ENCODE results near the gene ACOD1.

DNA sequence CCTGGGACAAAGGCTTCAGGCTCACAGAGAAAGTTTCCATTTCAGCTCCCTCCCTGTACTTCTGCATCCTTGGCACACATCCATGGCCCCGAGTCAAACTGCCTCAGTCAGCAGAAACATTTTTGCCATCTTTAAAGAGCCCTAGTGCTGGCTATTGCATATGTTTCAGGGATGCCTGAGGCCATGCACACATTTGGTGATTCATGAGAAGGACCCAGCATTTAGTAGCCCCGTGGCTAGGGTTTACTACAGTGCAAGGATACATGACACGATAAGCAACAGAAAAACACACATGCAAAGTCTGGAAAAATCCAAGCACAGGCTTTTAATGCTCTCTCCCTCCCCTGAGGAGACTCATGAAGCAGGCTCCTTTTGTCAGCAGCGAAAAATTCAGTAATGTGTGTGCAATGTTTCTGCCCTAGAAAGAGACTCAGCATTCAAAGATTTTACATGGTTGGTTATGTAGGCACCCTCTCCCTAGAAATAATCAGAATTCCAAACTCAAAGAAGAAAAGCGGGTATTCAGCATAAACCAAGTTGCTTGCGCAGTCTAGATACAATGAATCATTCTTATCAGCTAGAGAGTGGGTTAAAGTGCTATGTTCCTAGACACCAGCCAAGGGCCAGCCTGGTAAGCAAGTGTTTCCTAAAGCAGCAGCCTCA is 17.6 kb downstream of the ACOD1 start:
- TF ChIP-seq FOXA1 (IDR thresholded peaks at IDR 0.05), result no peak
- TF ChIP-seq TAF1 (conservative IDR thresholded peaks at IDR 0.05), result no peak
- TF ChIP-seq, protein P1, sequence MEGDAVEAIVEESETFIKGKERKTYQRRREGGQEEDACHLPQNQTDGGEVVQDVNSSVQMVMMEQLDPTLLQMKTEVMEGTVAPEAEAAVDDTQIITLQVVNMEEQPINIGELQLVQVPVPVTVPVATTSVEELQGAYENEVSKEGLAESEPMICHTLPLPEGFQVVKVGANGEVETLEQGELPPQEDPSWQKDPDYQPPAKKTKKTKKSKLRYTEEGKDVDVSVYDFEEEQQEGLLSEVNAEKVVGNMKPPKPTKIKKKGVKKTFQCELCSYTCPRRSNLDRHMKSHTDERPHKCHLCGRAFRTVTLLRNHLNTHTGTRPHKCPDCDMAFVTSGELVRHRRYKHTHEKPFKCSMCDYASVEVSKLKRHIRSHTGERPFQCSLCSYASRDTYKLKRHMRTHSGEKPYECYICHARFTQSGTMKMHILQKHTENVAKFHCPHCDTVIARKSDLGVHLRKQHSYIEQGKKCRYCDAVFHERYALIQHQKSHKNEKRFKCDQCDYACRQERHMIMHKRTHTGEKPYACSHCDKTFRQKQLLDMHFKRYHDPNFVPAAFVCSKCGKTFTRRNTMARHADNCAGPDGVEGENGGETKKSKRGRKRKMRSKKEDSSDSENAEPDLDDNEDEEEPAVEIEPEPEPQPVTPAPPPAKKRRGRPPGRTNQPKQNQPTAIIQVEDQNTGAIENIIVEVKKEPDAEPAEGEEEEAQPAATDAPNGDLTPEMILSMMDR (IDR thresholded peaks at IDR 0.05; ENCODE audit: low read depth, low read length, missing input control), result no peak
- no peak for TF ChIP-seq RAD21 (IDR thresholded peaks at IDR 0.05)

Data from liver (tissue), 3 donors.